ENCODE measurements around the gene UBIAD1. TPM values are rescaled to one million over a fixed set of nuclear protein-coding genes. Genes with fewer than 3 reads are reported as not detected.

Gene UBIAD1
- total RNA-seq = 6.6 and 8.0 TPM in 2 replicates

DNA sequence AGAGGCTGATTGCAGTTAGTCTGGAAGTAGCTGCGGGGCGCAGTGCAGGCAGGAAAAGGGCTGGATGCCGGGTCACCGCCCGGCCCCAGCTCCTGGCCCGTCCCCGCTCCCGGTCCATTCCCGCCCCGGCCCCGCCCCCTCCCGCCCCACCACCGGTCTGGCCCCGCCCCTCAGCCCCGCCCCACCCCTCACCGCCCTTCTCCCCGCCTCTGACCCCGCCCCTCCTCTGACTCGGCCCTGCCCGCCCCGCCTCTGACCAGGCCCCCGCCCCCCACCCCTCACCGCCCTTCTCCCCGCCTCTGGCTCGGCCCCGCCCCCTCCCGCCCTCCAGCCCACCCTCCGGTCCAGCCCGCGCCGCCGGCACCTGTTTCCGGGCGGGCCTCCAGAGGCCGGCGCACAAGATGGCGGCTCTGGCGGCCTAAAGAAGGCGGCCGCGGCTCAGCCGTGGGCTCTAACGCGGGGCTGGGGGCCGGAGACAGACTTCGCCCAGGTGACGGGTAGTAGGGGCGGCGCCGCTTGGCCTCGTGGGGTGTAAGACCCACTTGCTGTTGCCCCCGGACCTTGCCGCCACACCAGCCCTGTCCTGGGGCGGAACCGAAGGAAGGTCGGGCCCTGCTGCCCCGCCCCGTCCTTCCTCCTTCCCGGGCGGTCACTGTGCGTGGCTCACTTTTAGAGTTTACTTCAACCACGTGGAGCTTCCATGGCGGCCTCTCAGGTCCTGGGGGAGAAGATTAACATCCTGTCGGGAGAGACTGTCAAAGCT, at the start of gene UBIAD1:
TSS of gene UBIAD1 (plus strand) at position 367 of the 763 bp plus-strand sequence. CDS start at position 701, 334 bp downstream.

GRCh38 chr1:11262171-11263049, 10.6 kb upstream of the UBIAD1 start, which contains the start of gene MTOR:
MTOR (minus strand) TSS chr1:11262551; CDS start chr1:11259409, 3,142 bp downstream.

Other genes with a start within 250 kb of the UBIAD1 start
- 0.09 TPM in 1 of 2 replicates, not detected in the other for gene MASP2, start 226.0 kb upstream of the UBIAD1 start, total RNA-seq
- 16.2 and 18.7 TPM in 2 replicates for gene SRM, start 213.2 kb upstream of the UBIAD1 start, total RNA-seq
- gene EXOSC10, start 173.3 kb upstream of the UBIAD1 start, total RNA-seq = 48.7 and 49.9 TPM in 2 replicates
- not detected in 2 replicates for gene ANGPTL7, start 83.8 kb upstream of the UBIAD1 start, total RNA-seq
- gene MTOR, start 10.6 kb upstream of the UBIAD1 start, total RNA-seq = 47.0 and 53.6 TPM in 2 replicates
- gene DISP3, start 206.0 kb downstream of the UBIAD1 start, total RNA-seq = 0.09 and 0.28 TPM in 2 replicates

All from endothelial cell of coronary artery (primary cell).